ENCODE data around the gene NUP42. TPM values are rescaled to one million over a fixed set of nuclear protein-coding genes. Genes with fewer than 3 reads are reported as not detected.

NUP42 gene
- total and polyA plus RNA-seq, 2 experiments from 2014 or later, result 23.6 to 47.9 TPM

DNA sequence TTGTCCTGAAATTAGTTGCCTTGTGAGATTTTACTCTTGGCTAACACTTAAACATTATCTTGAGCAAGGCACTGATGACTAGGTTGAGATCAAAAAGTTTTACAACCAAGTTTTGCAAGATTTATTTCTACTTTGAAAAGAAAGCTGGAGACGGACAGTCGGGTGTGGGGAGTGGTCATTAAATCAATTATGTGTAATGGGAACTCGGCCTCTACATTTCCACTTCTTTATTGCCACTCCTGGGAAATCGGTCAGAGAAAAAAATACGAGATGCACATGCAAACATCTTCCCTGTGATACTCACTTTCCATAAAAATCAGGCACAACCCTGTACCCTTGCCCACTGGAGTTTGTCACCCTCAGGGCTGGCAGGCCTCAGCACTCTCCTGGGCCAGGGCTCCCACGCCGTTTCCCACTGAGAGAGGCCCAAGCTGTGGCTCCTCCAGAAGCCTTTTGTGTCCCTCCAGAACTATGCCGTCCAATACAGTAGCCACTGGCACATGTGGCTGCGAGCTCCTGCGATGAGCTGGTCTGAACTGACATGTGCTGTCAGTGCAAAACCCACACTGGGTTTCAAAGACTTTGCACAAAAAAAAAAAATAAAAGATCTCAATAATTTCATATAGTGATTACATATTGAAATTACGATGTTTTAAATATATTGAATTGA, 57.3 kb downstream of the NUP42 start:
- WGBS (ENCODE audit: low lambda C conversion rate, missing lambda C conversion rate), result 85% methylated on average over 11 of the region's 11 CpGs

DNA sequence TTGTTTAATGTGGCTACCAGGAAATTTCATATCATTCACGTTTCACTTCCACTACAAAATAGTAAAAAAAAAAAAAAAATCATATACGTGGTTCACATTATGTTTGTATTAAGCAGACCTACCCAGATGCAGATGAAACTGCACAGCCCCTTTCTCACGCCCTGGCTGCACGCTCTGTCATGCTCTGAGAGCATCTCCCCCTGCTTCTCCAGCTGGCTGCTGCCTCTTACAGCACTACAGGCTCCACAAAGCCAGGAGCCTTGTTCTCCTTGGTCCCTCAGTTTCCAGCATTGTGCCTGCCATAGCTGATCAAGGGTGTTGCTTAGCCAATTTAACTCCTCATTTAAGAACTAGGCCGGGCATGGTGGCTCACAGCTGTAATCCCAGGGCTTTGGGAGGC, 57.9 kb downstream of the NUP42 start:
- H3K27me3 ChIP-seq, result no peaks in the 10 kb centered on the region
- H3K4me3 ChIP-seq, result no peak overlapping the region
- no peaks in the 10 kb centered on the region for H4K20me1 ChIP-seq (ENCODE audit: insufficient read depth, poor library complexity, severe bottlenecking)
- no peaks in the 10 kb centered on the region for H3K79me2 ChIP-seq
- H3K36me3 ChIP-seq (replicated peaks; ENCODE audit: insufficient read depth, low read depth), result no peaks in the 10 kb centered on the region
- H2AFZ ChIP-seq, result no peak overlapping the region
- 89% methylated on average over 5 of the region's 5 CpGs for WGBS (ENCODE audit: low lambda C conversion rate, missing lambda C conversion rate)
- no peak for DNase-seq (ENCODE audit: low spot score)
- no peaks in the 10 kb centered on the region for H3K4me1 ChIP-seq (ENCODE audit: insufficient read depth)
- no peak overlapping the region for H3K4me2 ChIP-seq
- no peaks in the 10 kb centered on the region for H3K9me3 ChIP-seq (ENCODE audit: low read depth)
- TF ChIP-seq, protein P1, sequence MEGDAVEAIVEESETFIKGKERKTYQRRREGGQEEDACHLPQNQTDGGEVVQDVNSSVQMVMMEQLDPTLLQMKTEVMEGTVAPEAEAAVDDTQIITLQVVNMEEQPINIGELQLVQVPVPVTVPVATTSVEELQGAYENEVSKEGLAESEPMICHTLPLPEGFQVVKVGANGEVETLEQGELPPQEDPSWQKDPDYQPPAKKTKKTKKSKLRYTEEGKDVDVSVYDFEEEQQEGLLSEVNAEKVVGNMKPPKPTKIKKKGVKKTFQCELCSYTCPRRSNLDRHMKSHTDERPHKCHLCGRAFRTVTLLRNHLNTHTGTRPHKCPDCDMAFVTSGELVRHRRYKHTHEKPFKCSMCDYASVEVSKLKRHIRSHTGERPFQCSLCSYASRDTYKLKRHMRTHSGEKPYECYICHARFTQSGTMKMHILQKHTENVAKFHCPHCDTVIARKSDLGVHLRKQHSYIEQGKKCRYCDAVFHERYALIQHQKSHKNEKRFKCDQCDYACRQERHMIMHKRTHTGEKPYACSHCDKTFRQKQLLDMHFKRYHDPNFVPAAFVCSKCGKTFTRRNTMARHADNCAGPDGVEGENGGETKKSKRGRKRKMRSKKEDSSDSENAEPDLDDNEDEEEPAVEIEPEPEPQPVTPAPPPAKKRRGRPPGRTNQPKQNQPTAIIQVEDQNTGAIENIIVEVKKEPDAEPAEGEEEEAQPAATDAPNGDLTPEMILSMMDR (IDR thresholded peaks at IDR 0.05; ENCODE audit: poor library complexity), result no peak
- no peak for TF ChIP-seq EZH2 (IDR thresholded peaks at IDR 0.05; ENCODE audit: borderline replicate concordance)
- no peak for TF ChIP-seq EZH2phosphoT487 (IDR thresholded peaks at IDR 0.05; ENCODE audit: low read depth, severe bottlenecking, unreplicated experiment)
- H3K9me2 ChIP-seq (replicated peaks; ENCODE audit: insufficient read depth), result no peaks in the 10 kb centered on the region
- H3K27ac ChIP-seq, result no peak overlapping the region

More for the DNA sequence above, 57.3 kb downstream of the NUP42 start:
- Histone ChIP-seq H3K4me2 (no peak overlapping the region), H3K4me3 (no peak overlapping the region), H3K79me2 (no peaks in the 10 kb centered on the region), H3K36me3 (replicated peaks; ENCODE audit: insufficient read depth, low read depth) (no peaks in the 10 kb centered on the region), H2AFZ (no peak overlapping the region), H3K27me3 (no peaks in the 10 kb centered on the region), H3K9me3 (ENCODE audit: low read depth) (no peaks in the 10 kb centered on the region), H3K4me1 (ENCODE audit: insufficient read depth) (no peaks in the 10 kb centered on the region), H3K27ac (no peak overlapping the region), H3K9me2 (replicated peaks; ENCODE audit: insufficient read depth) (no peaks in the 10 kb centered on the region), H4K20me1 (ENCODE audit: insufficient read depth, poor library complexity, severe bottlenecking) (no peaks in the 10 kb centered on the region)
- no peak for TF ChIP-seq EZH2 (IDR thresholded peaks at IDR 0.05; ENCODE audit: borderline replicate concordance)
- TF ChIP-seq, protein P1 (IDR thresholded peaks at IDR 0.05; ENCODE audit: poor library complexity), result no peak
- no peak for TF ChIP-seq EZH2phosphoT487 (IDR thresholded peaks at IDR 0.05; ENCODE audit: low read depth, severe bottlenecking, unreplicated experiment)
- no peak for DNase-seq (ENCODE audit: low spot score)

DNA sequence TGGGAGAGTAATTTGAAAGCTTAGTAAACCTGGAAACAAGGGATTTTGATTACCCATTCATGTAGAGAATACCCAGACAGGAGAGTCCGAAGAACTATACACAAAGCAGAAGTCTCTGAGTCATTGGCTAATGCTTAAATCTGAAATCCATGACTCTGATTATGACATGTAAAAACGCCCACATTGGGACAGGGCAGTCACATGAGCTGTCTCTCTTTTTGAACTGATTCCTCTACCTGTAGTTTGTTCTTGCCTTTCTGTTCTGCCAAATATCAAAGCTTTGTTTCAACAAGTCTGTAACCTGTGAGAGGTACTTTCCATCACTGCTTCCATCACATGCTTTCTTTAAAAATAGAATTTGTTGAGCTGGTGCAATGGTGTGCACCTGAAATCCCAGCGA, 60.5 kb downstream of the NUP42 start:
- Histone ChIP-seq H3K4me2 (no peak overlapping the region), H3K79me2 (no peaks in the 10 kb centered on the region), H3K36me3 (replicated peaks; ENCODE audit: insufficient read depth, low read depth) (no peaks in the 10 kb centered on the region), H3K4me3 (no peak overlapping the region), H3K9me3 (ENCODE audit: low read depth) (no peaks in the 10 kb centered on the region), H4K20me1 (ENCODE audit: insufficient read depth, poor library complexity, severe bottlenecking) (no peaks in the 10 kb centered on the region), H3K27me3 (peaks cover 6% of the 10 kb centered on the region), H3K27ac (no peak overlapping the region), H2AFZ (no peak overlapping the region), H3K9me2 (replicated peaks; ENCODE audit: insufficient read depth) (no peaks in the 10 kb centered on the region), H3K4me1 (ENCODE audit: insufficient read depth) (peaks cover 4% of the 10 kb centered on the region)
- DNase-seq (ENCODE audit: low spot score), result no peak
- TF ChIP-seq EZH2phosphoT487 (IDR thresholded peaks at IDR 0.05; ENCODE audit: low read depth, severe bottlenecking, unreplicated experiment), result no peak
- no peak for TF ChIP-seq EZH2 (IDR thresholded peaks at IDR 0.05; ENCODE audit: borderline replicate concordance)
- TF ChIP-seq, protein P1 (IDR thresholded peaks at IDR 0.05; ENCODE audit: poor library complexity), result no peak
- WGBS (ENCODE audit: low lambda C conversion rate, missing lambda C conversion rate), result 65% methylated on average over 3 of the region's 3 CpGs

Measured in hepatocyte (in vitro differentiated cells).